ENCODE measurements around the gene AQP1.

AQP1 gene

DNA sequence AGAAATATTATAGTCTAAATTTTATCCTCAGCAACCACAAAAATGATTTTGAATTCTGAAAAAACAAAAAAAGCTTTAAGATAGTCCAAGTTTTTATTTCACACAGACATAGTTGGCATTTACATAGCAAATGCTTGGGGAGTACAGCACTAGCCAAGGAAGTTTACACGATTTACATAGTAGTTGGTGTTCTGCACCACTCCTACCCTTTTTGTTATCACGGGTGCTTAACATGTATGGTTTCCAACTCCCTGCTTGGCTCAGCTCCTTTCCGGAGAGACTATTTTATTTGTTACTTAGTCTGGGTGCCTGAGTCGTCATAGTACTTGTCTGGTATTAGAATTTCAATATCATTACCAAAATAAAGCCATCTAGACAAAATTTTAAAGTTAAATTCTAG, 43.3 kb downstream of the AQP1 start:
- TF ChIP-seq, protein P1, sequence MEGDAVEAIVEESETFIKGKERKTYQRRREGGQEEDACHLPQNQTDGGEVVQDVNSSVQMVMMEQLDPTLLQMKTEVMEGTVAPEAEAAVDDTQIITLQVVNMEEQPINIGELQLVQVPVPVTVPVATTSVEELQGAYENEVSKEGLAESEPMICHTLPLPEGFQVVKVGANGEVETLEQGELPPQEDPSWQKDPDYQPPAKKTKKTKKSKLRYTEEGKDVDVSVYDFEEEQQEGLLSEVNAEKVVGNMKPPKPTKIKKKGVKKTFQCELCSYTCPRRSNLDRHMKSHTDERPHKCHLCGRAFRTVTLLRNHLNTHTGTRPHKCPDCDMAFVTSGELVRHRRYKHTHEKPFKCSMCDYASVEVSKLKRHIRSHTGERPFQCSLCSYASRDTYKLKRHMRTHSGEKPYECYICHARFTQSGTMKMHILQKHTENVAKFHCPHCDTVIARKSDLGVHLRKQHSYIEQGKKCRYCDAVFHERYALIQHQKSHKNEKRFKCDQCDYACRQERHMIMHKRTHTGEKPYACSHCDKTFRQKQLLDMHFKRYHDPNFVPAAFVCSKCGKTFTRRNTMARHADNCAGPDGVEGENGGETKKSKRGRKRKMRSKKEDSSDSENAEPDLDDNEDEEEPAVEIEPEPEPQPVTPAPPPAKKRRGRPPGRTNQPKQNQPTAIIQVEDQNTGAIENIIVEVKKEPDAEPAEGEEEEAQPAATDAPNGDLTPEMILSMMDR (IDR thresholded peaks at IDR 0.05), result no peak
- intact Hi-C loops (cut with DNase I; ENCODE audit: low total_unique reads), result no loop called here
- no peaks in the 10 kb centered on the region for H3K27me3 ChIP-seq
- H3K27ac ChIP-seq, result no peak overlapping the region
- no peaks in the 10 kb centered on the region for H3K4me1 ChIP-seq
- no peaks in the 10 kb centered on the region for H3K36me3 ChIP-seq
- H3K9me3 ChIP-seq, result no peaks in the 10 kb centered on the region
- no peak overlapping the region for H3K4me3 ChIP-seq
- DNase-seq, result no peak

GRCh38 chr7:30956704-30957103, 45.1 kb downstream of the AQP1 start:
- Histone ChIP-seq H3K36me3 (no peaks in the 10 kb centered on the region), H3K27ac (no peak overlapping the region), H3K4me1 (no peaks in the 10 kb centered on the region), H3K9me3 (no peaks in the 10 kb centered on the region), H3K27me3 (no peaks in the 10 kb centered on the region), H3K4me3 (no peak overlapping the region)
- intact Hi-C loops (cut with DNase I; ENCODE audit: low total_unique reads), result no loop called here
- no peak for DNase-seq
- TF ChIP-seq, protein P1 (IDR thresholded peaks at IDR 0.05), result no peak

DNA sequence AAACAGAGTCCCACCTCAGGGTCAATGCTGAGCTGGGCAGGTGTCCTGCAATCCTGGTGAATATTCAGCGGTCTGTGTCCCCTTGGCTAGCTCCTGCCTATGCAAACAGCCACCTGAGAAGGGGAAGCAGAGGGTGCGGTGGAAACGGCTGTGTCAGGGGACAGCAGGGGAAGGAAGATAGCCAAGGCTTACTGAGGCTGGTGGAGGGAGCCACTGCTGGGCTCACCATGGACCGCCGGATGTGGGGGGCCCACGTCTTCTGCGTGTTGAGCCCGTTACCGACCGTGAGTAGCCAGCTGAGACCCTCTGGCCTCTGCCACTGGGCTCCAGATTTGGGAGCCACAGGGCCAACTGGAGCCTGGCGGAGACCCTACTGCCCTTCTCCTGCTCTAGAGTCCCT, 52.2 kb downstream of the AQP1 start, which contains the start of gene GHRHR:
GHRHR (plus strand) TSS at position 112 of the 400 bp plus-strand sequence; CDS start at position 228, 116 bp downstream.
- no peaks in the 10 kb centered on the region for H3K27me3 ChIP-seq
- intact Hi-C loops (cut with DNase I; ENCODE audit: low total_unique reads), result no loop called here
- no peaks in the 10 kb centered on the region for H3K9me3 ChIP-seq
- TF ChIP-seq, protein P1 (IDR thresholded peaks at IDR 0.05), result no peak
- H3K27ac ChIP-seq, result no peak within 1 kb of the TSS
- no peaks in the 10 kb centered on the region for H3K4me1 ChIP-seq
- H3K36me3 ChIP-seq, result no peaks in the 10 kb centered on the region
- H3K4me3 ChIP-seq, result no peak within 1 kb of the TSS
- no peak for DNase-seq

GRCh38 chr7:30965372-30965771, 53.7 kb downstream of the AQP1 start:
- TF ChIP-seq, protein P1 (IDR thresholded peaks at IDR 0.05), result no peak
- no peaks in the 10 kb centered on the region for H3K4me1 ChIP-seq
- no peak for DNase-seq
- no peak overlapping the region for H3K27ac ChIP-seq
- no peaks in the 10 kb centered on the region for H3K9me3 ChIP-seq
- intact Hi-C loops (cut with DNase I; ENCODE audit: low total_unique reads), result no loop called here
- no peaks in the 10 kb centered on the region for H3K36me3 ChIP-seq
- H3K27me3 ChIP-seq, result peaks cover 0 to 5% of the 10 kb centered on the region in 2 donors
- no peak overlapping the region for H3K4me3 ChIP-seq

GRCh38 chr7:30965883-30966282, 54.2 kb downstream of the AQP1 start:
- intact Hi-C loops (cut with DNase I; ENCODE audit: low total_unique reads), result no loop called here
- Histone ChIP-seq H3K4me1 (no peaks in the 10 kb centered on the region), H3K9me3 (no peaks in the 10 kb centered on the region), H3K36me3 (no peaks in the 10 kb centered on the region), H3K4me3 (no peak overlapping the region), H3K27me3 (peaks cover 0 to 9% of the 10 kb centered on the region in 2 donors), H3K27ac (no peak overlapping the region)
- no peak for DNase-seq
- TF ChIP-seq, protein P1 (IDR thresholded peaks at IDR 0.05), result no peak

GRCh38 chr7:30968294-30968693, 56.6 kb downstream of the AQP1 start:
- TF ChIP-seq, protein P1 (IDR thresholded peaks at IDR 0.05), result no peak
- H3K27me3 ChIP-seq, result peaks cover 0 to 23% of the 10 kb centered on the region in 2 donors
- H3K9me3 ChIP-seq, result no peaks in the 10 kb centered on the region
- DNase-seq, result no peak
- intact Hi-C loops (cut with DNase I; ENCODE audit: low total_unique reads), result no loop called here
- H3K4me1 ChIP-seq, result no peaks in the 10 kb centered on the region
- no peak overlapping the region for H3K27ac ChIP-seq
- H3K4me3 ChIP-seq, result no peak overlapping the region
- H3K36me3 ChIP-seq, result no peaks in the 10 kb centered on the region
